Colonic mucosa (tissue), 4 donors: ENCODE measurements around the gene COL6A3. TPM values are rescaled to one million over a fixed set of nuclear protein-coding genes. Genes with fewer than 3 reads are reported as not detected.

Experiments
- DNase-seq: peaks from one replicate; pipeline ENCODE4 v3.0.0-alpha.2; 2020
- H3K27ac ChIP-seq: fragments of 200-600 bp; one replicate; pipeline ENCODE4 v1.8.0; 2021
- H3K27me3 ChIP-seq: fragments of 200-600 bp; one replicate; pipeline ENCODE4 v1.8.0; 2021
- H3K36me3 ChIP-seq: fragments of 200-600 bp; one replicate; pipeline ENCODE4 v1.8.0; 2021
- H3K4me1 ChIP-seq: fragments of 200-600 bp; one replicate; pipeline ENCODE4 v1.8.0; 2021; ENCODE audit warnings: mild to moderate bottlenecking
- H3K4me3 ChIP-seq: fragments of 200-600 bp; one replicate; pipeline ENCODE4 v1.8.0; 2021
- H3K9ac ChIP-seq, 2 donors: one replicate each; pipeline ENCODE4 v1.7.0; 2013; ENCODE audit warnings: control low read depth in 2 of 2, low read depth in 2 of 2, low read length in 2 of 2
- H3K9me3 ChIP-seq: fragments of 200-600 bp; one replicate; pipeline ENCODE4 v1.8.0; 2021
- intact Hi-C: fragments of 100-400 bp; cut with DNase I; formaldehyde crosslinking; loops from one replicate; pipeline ENCODE4 v1.14.1; 2022
- total RNA-seq, 2 donors: library from RNA; stranded (reverse); fragmentation: NEBNext Ultra II Directional in 1 of 2; extraction: Animal tissue kit (Norgen Biotek cat#: 25700) in 1 of 2; gene quantifications; one replicate each; pipeline ENCODE4 v1.2.1, GENCODE V29; 2021
- TF ChIP-seq, protein P1 (sequence below): fragments of 200-600 bp; IDR thresholded peaks from one replicate; pipeline ENCODE4 v1.8.0; 2022; ENCODE audit warnings: antibody characterized with exemption, mild to moderate bottlenecking
- donor health status: healthy.
- donor health status: DM: no; HTN: no; CAD: no.
- donor health status: DM: no; HTN: no; CAD: no.

Gene COL6A3
- total RNA-seq, 2 donors from 2014 or later, result 28.4 to 80.9 TPM

DNA sequence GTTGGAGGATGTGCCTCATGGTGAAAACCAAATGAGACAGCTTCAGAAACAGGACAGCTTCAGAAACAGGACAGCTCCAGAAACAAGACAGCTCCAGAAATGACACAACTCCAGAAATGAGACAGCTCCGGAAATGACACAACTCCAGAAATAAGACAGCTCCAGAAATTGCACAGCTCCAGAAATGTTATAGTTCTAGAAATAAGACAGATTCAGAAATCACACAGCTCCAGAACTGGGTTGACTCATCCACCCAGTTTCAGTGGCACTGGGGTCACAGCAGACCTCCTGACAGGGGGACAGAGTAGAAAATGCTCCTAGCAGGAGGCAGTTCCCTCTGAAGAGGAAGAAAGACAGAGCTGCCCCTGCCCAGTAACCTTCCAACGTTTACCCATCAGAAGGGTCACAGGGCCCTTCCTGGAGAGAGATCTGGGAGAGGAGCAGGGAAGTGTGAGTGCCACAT is 26.9 kb upstream of the COL6A3 start:
- Histone ChIP-seq H3K4me3 (no peak overlapping the region), H3K9ac (no peak overlapping the region), H3K36me3 (no peaks in the 10 kb centered on the region), H3K9me3 (no peaks in the 10 kb centered on the region), H3K4me1 (no peaks in the 10 kb centered on the region), H3K27me3 (no peaks in the 10 kb centered on the region), H3K27ac (no peak overlapping the region)
- TF ChIP-seq, protein P1, sequence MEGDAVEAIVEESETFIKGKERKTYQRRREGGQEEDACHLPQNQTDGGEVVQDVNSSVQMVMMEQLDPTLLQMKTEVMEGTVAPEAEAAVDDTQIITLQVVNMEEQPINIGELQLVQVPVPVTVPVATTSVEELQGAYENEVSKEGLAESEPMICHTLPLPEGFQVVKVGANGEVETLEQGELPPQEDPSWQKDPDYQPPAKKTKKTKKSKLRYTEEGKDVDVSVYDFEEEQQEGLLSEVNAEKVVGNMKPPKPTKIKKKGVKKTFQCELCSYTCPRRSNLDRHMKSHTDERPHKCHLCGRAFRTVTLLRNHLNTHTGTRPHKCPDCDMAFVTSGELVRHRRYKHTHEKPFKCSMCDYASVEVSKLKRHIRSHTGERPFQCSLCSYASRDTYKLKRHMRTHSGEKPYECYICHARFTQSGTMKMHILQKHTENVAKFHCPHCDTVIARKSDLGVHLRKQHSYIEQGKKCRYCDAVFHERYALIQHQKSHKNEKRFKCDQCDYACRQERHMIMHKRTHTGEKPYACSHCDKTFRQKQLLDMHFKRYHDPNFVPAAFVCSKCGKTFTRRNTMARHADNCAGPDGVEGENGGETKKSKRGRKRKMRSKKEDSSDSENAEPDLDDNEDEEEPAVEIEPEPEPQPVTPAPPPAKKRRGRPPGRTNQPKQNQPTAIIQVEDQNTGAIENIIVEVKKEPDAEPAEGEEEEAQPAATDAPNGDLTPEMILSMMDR, result no peak
- no peak for DNase-seq
- intact Hi-C loops, result no loop called here

DNA sequence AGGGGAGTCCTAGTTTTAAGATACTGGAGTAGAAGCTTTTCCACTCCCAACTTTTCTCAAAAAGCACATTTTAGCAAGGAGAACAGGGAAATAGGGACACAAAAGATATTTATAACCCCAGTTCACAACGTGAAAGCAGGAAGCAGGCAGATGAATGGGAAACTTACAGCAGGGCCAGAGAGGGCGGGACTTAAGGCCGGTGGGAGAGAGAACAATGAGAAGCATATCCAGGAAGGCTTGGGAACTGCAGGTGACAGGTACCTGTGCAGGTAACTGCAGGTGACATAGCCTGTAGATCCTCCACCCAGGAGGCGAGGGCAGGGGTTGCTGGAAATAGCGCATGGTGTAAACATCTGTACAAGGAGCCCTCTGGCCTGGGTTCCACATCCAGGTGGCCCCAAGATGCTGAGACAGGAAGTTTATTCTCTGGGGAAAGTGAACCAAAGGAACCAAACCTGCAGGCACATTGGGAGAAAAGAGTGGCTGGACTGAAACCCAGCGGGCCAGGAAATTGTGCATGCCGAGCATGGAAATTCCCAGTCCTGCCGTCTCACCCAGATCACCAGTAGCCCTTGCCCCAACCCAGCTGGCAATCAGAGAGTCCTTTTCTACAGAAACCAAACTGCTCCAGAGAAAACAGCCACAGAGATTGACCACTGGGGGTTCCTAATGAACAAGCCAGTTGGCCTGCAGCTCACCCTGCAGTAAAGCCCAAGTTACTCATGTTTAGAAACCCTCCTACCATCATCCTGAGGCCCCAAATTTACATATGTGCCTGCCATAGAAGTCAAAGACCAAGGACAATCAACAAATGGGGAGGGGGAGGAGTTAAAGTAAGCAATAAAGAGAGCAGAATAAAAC is 24.3 kb upstream of the COL6A3 start:
- H3K4me1 ChIP-seq, result peaks cover 9% of the 10 kb centered on the region
- no peak overlapping the region for H3K4me3 ChIP-seq
- intact Hi-C loops, result no loop called here
- H3K27ac ChIP-seq, result no peak overlapping the region
- TF ChIP-seq, protein P1, result no peak
- no peaks in the 10 kb centered on the region for H3K36me3 ChIP-seq
- H3K9ac ChIP-seq, result no peak overlapping the region
- H3K9me3 ChIP-seq, result no peaks in the 10 kb centered on the region
- DNase-seq, result peak; percentile 68
- H3K27me3 ChIP-seq, result no peaks in the 10 kb centered on the region

DNA sequence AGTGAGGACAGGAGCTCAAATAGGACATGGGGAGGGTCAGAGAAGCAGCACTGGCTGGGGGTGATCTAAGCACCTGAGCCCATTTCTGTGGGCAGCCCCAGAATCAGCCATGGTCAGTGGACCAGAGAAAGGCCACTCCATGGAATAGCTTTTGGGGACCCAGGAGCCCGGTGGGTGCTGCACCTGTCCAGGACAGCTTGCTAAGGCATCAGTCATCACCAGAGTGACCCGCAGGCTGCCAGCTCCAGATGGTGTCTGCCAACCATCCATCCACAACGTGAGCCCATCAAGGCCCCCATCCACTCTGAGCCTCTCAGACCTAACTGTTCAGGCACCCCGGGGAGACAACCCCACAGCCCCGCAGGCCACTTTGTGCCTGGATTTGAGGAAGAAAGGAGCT is 23.6 kb upstream of the COL6A3 start:
- Histone ChIP-seq H3K4me1 (peaks cover 9% of the 10 kb centered on the region), H3K27me3 (no peaks in the 10 kb centered on the region), H3K4me3 (no peak overlapping the region), H3K9me3 (no peaks in the 10 kb centered on the region), H3K27ac (no peak overlapping the region), H3K36me3 (no peaks in the 10 kb centered on the region), H3K9ac (no peak overlapping the region)
- intact Hi-C loops, result no loop called here
- no peak for DNase-seq
- TF ChIP-seq, protein P1, result no peak

DNA sequence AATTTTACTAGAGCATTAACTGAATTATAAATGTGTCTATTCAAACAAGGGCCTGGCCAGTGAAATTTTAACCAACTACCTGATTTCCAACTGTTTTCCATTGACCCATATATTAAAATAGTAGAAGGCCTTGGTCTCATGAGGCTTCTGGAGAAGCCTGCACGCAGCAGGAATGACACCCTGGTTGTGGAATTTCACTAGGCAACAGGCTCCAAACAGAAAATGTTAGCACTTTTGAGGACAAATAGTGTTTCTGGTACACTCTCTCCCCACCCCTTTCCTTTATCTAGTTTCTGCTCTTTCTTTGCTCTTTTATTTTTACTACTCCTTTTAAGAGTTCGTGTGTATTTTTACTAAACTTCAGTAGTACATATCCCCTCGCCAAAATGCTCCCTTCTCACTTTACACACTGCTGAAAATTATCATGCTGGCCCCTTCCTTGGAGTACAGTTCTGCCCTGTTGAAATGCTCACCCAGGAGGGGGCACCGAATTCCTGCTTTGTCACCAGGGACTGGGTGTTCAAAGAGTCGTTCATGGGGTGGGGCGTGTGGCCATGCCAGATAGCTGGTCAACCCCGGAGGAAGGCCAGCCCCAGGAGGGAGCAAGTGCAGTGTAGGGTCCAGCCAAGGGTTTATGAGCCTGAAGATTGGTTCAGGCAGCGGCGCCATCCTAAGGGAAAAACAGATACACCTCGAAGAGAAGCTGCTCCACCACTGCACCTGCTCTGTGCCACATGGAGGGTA is 22.1 kb upstream of the COL6A3 start:
- H3K9ac ChIP-seq, result no peak overlapping the region
- no peak for DNase-seq
- H3K27me3 ChIP-seq, result no peaks in the 10 kb centered on the region
- H3K36me3 ChIP-seq, result no peaks in the 10 kb centered on the region
- intact Hi-C loops, result no loop called here
- TF ChIP-seq, protein P1, result no peak
- no peak overlapping the region for H3K4me3 ChIP-seq
- no peak overlapping the region for H3K27ac ChIP-seq
- peaks cover 9% of the 10 kb centered on the region for H3K4me1 ChIP-seq
- H3K9me3 ChIP-seq, result no peaks in the 10 kb centered on the region

DNA sequence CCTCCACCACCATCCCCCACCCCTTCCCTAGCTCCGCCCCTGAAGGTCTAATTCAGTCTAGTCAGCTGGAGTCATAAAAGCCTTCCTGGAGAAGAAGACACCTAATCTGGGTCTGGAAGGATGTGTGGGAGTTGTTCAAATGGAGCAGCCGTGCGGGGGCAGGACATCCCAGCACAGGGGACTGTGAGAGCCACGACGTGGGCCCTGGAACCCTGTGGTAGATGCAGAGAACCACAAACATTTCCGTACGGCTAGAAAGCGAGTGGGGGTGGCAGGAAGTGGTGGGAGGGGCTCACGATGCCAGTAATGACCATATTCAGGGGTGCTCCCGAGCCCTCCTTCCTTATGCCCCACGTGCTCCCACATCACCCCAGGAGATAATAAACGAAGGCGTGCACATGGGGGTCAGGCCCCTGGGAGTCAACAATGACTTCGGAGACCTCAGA is 20.9 kb upstream of the COL6A3 start:
- intact Hi-C loops, result no loop called here
- H3K4me3 ChIP-seq, result no peak overlapping the region
- TF ChIP-seq, protein P1, result no peak
- no peak for DNase-seq
- no peaks in the 10 kb centered on the region for H3K9me3 ChIP-seq
- H3K27me3 ChIP-seq, result no peaks in the 10 kb centered on the region
- no peak overlapping the region for H3K9ac ChIP-seq
- H3K27ac ChIP-seq, result no peak overlapping the region
- no peaks in the 10 kb centered on the region for H3K36me3 ChIP-seq
- H3K4me1 ChIP-seq, result peaks cover 9% of the 10 kb centered on the region
